Astrocyte of the spinal cord (primary cell): Measurements from ENCODE around the gene HOXD12.
A peak's percentile ranks its signal among the peaks of the same experiment; 100 is the strongest.

Experiments
- DNase-seq: peaks from one replicate; pipeline ENCODE4 v3.0.0; 2011; ENCODE audit warnings: low read depth, low spot score
- H3K4me3 ChIP-seq: 2 replicates; pipeline ENCODE4 v1.5.1; 2011; ENCODE audit warnings: low read depth, mild to moderate bottlenecking, low read length, moderate library complexity
- in situ Hi-C: cut with HindIII; loops from 2 replicates; pipeline ENCODE4 v1.10.0; 2017; ENCODE audit warnings: low sequenced_read_pairs
- TF ChIP-seq, protein P1 (sequence below): IDR thresholded peaks from 2 replicates; pipeline ENCODE4 v1.5.1; 2012; ENCODE audit warnings: low read depth, mild to moderate bottlenecking, low read length, inconsistent platforms

Gene HOXD12

DNA sequence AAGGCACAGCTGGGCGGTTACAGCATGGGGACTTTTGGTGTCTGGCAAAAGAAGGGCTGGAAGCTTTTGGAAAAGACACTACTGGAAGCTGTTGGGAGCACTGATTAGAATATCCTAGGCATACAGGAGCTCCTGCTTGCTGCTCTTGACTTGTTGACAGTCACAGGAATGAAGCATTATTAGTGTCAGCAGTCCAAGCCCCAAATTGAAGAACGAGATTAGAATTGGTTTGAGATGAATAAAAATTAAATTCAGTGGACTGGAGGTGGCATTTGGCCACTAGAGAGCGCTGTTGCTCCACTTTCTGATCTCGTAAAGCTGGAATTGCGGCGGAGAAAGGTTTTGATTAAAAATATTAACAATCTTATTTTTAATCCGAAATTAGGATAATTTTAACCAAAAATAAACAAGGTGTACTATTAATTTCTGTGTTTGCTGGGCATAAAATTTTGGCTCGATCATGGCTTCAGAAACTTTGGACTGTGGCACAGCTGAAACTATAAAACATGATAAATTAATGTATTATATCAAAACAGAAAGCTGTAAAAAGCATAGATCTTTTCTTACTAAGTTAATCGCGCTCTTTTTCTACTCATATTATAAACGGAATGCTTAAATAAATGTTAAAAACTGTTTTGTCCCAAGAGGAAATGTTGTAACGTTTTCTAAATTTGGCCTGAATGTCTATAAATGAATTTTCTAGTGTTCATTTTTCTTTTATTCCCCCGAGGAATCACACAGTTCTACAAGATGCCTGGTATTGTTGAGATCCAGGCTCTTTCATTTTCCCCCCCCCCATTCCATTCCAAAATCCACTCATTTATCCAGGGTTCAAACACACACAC is 27.6 kb downstream of the HOXD12 start:
- no peak overlapping the region for H3K4me3 ChIP-seq
- in situ Hi-C loops: no loop called here
- TF ChIP-seq, protein P1, sequence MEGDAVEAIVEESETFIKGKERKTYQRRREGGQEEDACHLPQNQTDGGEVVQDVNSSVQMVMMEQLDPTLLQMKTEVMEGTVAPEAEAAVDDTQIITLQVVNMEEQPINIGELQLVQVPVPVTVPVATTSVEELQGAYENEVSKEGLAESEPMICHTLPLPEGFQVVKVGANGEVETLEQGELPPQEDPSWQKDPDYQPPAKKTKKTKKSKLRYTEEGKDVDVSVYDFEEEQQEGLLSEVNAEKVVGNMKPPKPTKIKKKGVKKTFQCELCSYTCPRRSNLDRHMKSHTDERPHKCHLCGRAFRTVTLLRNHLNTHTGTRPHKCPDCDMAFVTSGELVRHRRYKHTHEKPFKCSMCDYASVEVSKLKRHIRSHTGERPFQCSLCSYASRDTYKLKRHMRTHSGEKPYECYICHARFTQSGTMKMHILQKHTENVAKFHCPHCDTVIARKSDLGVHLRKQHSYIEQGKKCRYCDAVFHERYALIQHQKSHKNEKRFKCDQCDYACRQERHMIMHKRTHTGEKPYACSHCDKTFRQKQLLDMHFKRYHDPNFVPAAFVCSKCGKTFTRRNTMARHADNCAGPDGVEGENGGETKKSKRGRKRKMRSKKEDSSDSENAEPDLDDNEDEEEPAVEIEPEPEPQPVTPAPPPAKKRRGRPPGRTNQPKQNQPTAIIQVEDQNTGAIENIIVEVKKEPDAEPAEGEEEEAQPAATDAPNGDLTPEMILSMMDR: peak; percentile 70
- peak; percentile 65 for DNase-seq

DNA sequence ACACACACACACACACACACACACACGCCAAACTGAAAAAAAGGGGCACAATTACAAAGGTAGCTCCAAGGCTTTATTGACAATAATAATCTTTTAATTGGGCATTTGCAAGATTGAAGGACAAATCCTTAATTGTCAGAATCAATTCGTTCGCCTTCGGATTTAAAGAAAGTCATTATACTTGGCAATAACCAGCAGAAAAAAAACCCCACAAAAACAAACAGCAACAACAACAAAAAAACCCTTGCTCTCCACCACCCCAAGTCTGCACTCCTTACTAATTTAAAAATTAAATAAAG is 28.1 kb downstream of the HOXD12 start:
- DNase-seq: no peak
- TF ChIP-seq, protein P1: no peak
- H3K4me3 ChIP-seq: no peak overlapping the region
- in situ Hi-C loops: no loop called here

DNA sequence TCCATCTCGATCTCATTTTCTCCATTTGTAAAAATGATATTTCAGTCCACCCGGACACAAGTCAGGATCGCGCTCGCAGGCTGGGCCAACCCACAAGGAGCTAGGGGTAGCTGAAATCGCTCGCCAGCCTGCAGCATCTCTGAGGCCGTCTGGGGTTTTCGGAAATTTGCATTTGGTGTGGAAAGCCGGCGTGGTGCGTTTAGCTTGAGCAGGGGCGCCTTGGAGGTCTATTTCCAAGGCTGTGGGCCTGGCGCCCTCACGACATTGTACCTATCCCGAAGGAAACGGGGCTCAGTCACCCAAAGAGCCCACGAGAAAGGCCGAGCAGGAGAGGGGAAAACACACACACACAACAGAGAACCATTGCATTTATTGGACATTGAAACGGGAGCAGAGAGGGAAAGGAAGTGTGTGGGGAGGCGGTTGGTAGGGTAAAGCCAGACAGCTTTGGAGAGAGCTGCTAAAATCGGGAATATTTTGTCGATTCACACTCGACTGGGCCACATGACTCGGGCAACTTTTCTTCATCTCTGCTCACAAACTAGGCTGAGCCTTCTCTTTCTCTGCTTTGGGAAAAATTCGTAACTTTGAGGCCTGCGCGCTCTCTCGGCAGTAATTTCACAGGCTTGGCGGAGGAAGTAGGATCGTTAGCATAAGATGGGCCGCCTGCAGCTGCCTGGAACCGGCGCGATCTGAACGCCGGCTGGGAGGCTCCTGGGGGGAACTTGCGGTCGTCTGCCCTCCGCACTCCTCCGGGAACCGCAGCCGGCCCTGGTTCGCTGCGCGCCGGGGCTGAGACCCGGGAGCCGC is 28.8 kb downstream of the HOXD12 start:
- peak overlapping the region; percentile 39 for H3K4me3 ChIP-seq
- peak; percentile 32 for DNase-seq
- TF ChIP-seq, protein P1: no peak
- in situ Hi-C loops: no loop called here

DNA sequence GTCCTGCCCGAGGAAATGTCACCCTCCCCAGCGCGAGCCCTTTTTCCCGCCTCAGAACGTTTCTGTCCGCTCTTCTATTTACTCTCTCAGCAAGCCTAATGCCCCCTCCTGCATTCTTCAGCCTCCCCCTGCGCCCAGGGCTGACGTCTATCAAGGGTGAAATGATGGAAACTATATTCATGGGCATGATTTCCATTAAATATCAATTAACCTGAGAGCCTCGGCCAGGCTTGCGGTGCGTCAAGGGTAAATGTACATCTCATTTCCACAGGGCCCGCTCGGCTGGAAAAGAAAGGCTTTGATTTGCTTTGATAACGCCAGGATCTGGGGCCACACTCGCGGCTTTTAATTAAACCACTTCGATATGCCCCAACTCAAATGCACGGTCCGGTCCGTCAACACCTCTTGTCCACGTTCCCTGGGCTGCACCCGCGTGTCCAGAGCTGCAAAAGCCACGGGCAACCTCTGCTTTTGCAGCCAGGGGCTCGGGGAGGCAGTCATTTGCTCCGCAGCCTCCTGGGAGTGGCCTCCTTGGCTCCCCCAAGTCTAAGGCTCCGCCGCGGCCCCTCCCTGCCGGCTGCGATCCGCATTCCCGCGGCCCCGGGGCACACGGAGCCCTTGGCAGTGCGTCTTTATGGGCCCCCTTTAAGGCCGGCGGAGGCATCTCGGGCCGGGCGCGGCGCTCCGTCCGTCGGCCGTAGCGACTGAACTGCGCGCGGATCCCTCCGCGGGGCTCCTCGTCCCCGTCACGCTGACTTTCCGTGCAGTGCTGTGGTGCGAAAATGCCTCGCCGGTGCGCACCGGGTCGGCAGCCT is 29.6 kb downstream of the HOXD12 start, which contains the start of gene HOXD8:
Gene HOXD8, plus strand, starts transcription at position 724 of the 815 bp plus-strand sequence. CDS start 662 bp downstream, outside the sequence.
- TF ChIP-seq, protein P1: no peak
- peak within 1 kb of the TSS; percentile 39 for H3K4me3 ChIP-seq
- in situ Hi-C loops: no loop called here
- peak; percentile 80 for DNase-seq

DNA sequence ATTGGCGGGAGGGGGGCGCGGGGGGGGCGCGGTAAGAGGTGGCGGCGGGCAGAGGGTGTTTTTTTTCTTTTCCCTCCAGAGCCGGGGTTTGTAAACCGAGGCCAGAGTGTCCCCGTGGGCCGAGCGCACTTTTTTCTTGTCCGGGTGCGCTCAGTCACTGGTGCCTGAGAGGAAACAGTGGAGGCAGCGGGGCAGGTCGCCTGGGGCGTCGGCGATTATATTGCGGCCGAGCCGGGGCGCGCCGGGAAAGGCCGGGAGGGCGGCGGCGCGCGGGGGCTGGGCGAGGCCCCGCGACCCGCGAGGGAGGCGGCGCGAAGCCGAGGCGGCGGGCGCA is 30.2 kb downstream of the HOXD12 start:
- in situ Hi-C loops: no loop called here
- H3K4me3 ChIP-seq: peak overlapping the region; percentile 39
- DNase-seq: no peak
- TF ChIP-seq, protein P1: no peak
